ENCODE measurements around the gene YLPM1. TPM values are rescaled to one million over a fixed set of nuclear protein-coding genes. Genes with fewer than 3 reads are reported as not detected.

The YLPM1 gene
- total and polyA plus RNA-seq, 2 donors (not counting 3 experiments of a cell fraction or from before 2014, with no cell fraction given) = 14.9 to 85.7 TPM

DNA sequence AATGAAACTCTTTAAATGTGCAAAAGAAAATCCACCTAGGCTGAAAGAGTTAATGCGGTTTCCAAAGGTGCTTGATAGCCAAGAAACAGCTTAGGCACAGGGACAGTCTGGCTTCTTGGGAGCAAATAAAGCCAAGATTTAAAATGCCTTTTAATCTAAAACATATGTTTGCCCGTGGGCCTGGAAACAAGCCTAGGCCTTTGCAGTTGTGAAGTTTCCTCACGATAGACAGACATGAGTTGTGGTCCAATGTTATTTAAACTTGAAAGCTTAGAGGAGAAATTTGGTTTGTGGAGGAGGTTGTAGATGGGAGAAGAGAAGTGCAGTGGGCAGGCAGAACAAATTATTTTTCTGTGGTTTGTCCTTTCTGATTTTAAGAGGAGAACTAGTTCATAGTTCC, 83.1 kb downstream of the YLPM1 start:
- BruUV-seq (replicated peaks) = no TSS peak
- Histone ChIP-seq H3K27ac (ENCODE audit: insufficient read depth, low read depth, low read length) (no peak overlapping the region), H3K9me3 (replicated peaks; ENCODE audit: control insufficient read depth, insufficient read depth, low read length) (no peaks in the 10 kb centered on the region), H3K9ac (replicated peaks; ENCODE audit: extremely low read depth, insufficient read depth, low read length) (no peak overlapping the region), H2AFZ (ENCODE audit: low read depth, low read length) (no peak overlapping the region), H3K79me2 (ENCODE audit: control insufficient read depth, insufficient read depth, low read length) (no peaks in the 10 kb centered on the region), H3K4me3 (replicated peaks in 1 of 3; ENCODE audit: insufficient read depth in 1 of 3, low read depth in 1 of 3, low read length in 3 of 3) (no peak overlapping the region), H3K4me2 (ENCODE audit: insufficient read depth, low read length) (no peak overlapping the region), H3K36me3 (ENCODE audit: control insufficient read depth in 2 of 2, extremely low read depth in 1 of 2, insufficient read depth in 2 of 2, low read length in 2 of 2) (no peaks in the 10 kb centered on the region), H3K9me1 (replicated peaks; ENCODE audit: control insufficient read depth, extremely low read depth, insufficient read depth, low read length) (no peaks in the 10 kb centered on the region), H4K20me1 (replicated peaks; ENCODE audit: control insufficient read depth, extremely low read depth, insufficient read depth, low read length) (no peaks in the 10 kb centered on the region), H3K4me1 (ENCODE audit: control insufficient read depth, extremely low read depth, insufficient read depth, low read length) (no peaks in the 10 kb centered on the region), H3K27me3 (ENCODE audit: control insufficient read depth in 2 of 2, insufficient read depth in 2 of 2, low read length in 2 of 2) (no peaks in the 10 kb centered on the region)
- no peak for FAIRE-seq
- dilution Hi-C loops (cut with MboI; ENCODE audit: extremely low pct_ligation_motif_present, low sequenced_read_pairs) = no loop called here
- TF ChIP-seq GATA2 (IDR thresholded peaks at IDR 0.05; ENCODE audit: insufficient read depth, insufficient read length, low read depth, low read length) (no peak), FOS (IDR thresholded peaks at IDR 0.05; ENCODE audit: borderline replicate concordance, insufficient read depth, low read length) (no peak), POLR2AphosphoS5 (IDR thresholded peaks at IDR 0.05; ENCODE audit: insufficient read depth, low read depth, low read length) (no peak), JUN (IDR thresholded peaks at IDR 0.05; ENCODE audit: borderline replicate concordance, insufficient read depth, insufficient read length, low read depth) (no peak), MAX (IDR thresholded peaks at IDR 0.05; ENCODE audit: insufficient read depth, insufficient read length) (no peak), EZH2 (IDR thresholded peaks at IDR 0.05; ENCODE audit: borderline replicate concordance, low read depth, low read length, severe bottlenecking) (no peak)
- intact Hi-C loops (cut with micrococcal nuclease) = no loop called here
- DNase-seq (ENCODE audit: low read depth, low spot score) = no peak
- POLR2A ChIA-PET = no interaction called here
- CTCF ChIA-PET = interaction anchor here (1.0 to 8.2 kb wide), 3 partner anchors 8 to 237 kb away, joined by 3 to 62 read pairs (median 5); no protein-coding TSS in a partner anchor

GRCh38 chr14:74846968-74847665, 84.0 kb downstream of the YLPM1 start:
- DNase-seq (ENCODE audit: low read depth, low spot score) (no peak), FAIRE-seq (no peak)
- no peaks in the 10 kb centered on the region for H3K27me3 ChIP-seq (ENCODE audit: control insufficient read depth in 2 of 2, insufficient read depth in 2 of 2, low read length in 2 of 2)
- H3K4me1 ChIP-seq (ENCODE audit: control insufficient read depth, extremely low read depth, insufficient read depth, low read length) = no peaks in the 10 kb centered on the region
- ChIA-PET POLR2A (no interaction called here), CTCF (interaction anchor here (1.0 to 8.2 kb wide), 3 partner anchors 14 to 238 kb away, joined by 3 to 62 read pairs (median 5); no protein-coding TSS in a partner anchor)
- no peaks in the 10 kb centered on the region for H3K79me2 ChIP-seq (ENCODE audit: control insufficient read depth, insufficient read depth, low read length)
- dilution Hi-C loops (cut with MboI; ENCODE audit: extremely low pct_ligation_motif_present, low sequenced_read_pairs) (no loop called here), intact Hi-C loops (cut with micrococcal nuclease) (no loop called here)
- H3K4me2 ChIP-seq (ENCODE audit: insufficient read depth, low read length) = no peak overlapping the region
- no peaks in the 10 kb centered on the region for H3K9me3 ChIP-seq (replicated peaks; ENCODE audit: control insufficient read depth, insufficient read depth, low read length)
- H3K9ac ChIP-seq (replicated peaks; ENCODE audit: extremely low read depth, insufficient read depth, low read length) = no peak overlapping the region
- no peaks in the 10 kb centered on the region for H3K36me3 ChIP-seq (ENCODE audit: control insufficient read depth in 2 of 2, extremely low read depth in 1 of 2, insufficient read depth in 2 of 2, low read length in 2 of 2)
- no TSS peak for BruUV-seq (replicated peaks)
- no peaks in the 10 kb centered on the region for H4K20me1 ChIP-seq (replicated peaks; ENCODE audit: control insufficient read depth, extremely low read depth, insufficient read depth, low read length)
- H3K4me3 ChIP-seq (replicated peaks in 1 of 3; ENCODE audit: insufficient read depth in 1 of 3, low read depth in 1 of 3, low read length in 3 of 3) = no peak overlapping the region
- TF ChIP-seq FOS (IDR thresholded peaks at IDR 0.05; ENCODE audit: borderline replicate concordance, insufficient read depth, low read length) (peak; percentile 49), POLR2A (IDR thresholded peaks at IDR 0.05; ENCODE audit: low read depth, low read length) (no peak)
- H3K27ac ChIP-seq (ENCODE audit: insufficient read depth, low read depth, low read length) = no peak overlapping the region
- no peak overlapping the region for H2AFZ ChIP-seq (ENCODE audit: low read depth, low read length)
- no peaks in the 10 kb centered on the region for H3K9me1 ChIP-seq (replicated peaks; ENCODE audit: control insufficient read depth, extremely low read depth, insufficient read depth, low read length)
